ENCODE results near the gene DNAJC1. TPM values are rescaled to one million over a fixed set of nuclear protein-coding genes. Genes with fewer than 3 reads are reported as not detected.

The DNAJC1 gene
- polyA plus RNA-seq, 1 experiment = 33.2 TPM

DNA sequence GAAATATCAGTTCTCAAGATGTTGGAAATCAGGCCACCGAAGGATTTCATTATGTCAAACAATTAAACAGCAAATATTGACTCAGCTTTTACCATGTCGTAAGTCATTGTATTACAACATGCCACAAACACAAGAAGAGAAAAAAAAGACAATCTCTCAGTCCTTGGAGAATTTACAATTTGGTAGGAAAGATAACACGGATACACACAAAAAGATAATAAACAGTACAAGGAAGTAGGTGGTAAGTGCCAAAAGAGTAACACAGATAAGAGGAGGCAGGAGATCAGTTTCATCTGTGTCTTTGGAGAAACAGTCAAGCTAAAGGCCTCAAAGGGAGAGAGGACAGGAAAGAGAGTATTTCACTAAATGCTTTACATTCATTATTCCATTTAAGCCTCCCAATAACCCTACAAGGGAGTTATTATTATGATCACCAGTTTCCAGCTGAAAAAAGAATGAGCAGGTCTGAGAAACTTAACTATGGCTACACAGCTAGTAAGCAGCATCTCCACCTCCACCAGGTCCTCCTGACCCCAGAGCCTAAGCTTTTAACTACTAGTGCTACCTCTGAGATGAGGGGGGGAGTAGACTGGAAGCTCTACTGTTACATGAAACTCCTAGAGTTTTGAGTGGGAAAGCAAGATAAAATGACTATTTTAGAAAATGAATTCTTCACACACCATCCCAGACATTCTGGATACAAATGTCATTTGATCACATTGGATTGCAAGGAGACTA, 13.9 kb upstream of the DNAJC1 start:
- POLR2A ChIA-PET = no interaction called here
- TF ChIP-seq, protein P1, sequence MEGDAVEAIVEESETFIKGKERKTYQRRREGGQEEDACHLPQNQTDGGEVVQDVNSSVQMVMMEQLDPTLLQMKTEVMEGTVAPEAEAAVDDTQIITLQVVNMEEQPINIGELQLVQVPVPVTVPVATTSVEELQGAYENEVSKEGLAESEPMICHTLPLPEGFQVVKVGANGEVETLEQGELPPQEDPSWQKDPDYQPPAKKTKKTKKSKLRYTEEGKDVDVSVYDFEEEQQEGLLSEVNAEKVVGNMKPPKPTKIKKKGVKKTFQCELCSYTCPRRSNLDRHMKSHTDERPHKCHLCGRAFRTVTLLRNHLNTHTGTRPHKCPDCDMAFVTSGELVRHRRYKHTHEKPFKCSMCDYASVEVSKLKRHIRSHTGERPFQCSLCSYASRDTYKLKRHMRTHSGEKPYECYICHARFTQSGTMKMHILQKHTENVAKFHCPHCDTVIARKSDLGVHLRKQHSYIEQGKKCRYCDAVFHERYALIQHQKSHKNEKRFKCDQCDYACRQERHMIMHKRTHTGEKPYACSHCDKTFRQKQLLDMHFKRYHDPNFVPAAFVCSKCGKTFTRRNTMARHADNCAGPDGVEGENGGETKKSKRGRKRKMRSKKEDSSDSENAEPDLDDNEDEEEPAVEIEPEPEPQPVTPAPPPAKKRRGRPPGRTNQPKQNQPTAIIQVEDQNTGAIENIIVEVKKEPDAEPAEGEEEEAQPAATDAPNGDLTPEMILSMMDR (IDR thresholded peaks at IDR 0.05; ENCODE audit: insufficient read depth, low read depth, low read length) = no peak
- no peaks in the 10 kb centered on the region for H3K36me3 ChIP-seq (ENCODE audit: control insufficient read depth, insufficient read depth, low read length)
- H3K4me3 ChIP-seq (ENCODE audit: low read depth, low read length) = no peak overlapping the region
- no peak for DNase-seq (ENCODE audit: low read depth)
- 0 out of 2 replicates have a peak, but pooled peaks cover 1% of the 10 kb centered on the region for H3K27me3 ChIP-seq (ENCODE audit: control insufficient read depth, insufficient read depth, low read length)
- CTCF ChIA-PET = interaction anchor here (1.1 to 1.9 kb wide), 2 partner anchors 739 to 972 kb away, joined by 3 to 7 read pairs; no protein-coding TSS in a partner anchor

DNA sequence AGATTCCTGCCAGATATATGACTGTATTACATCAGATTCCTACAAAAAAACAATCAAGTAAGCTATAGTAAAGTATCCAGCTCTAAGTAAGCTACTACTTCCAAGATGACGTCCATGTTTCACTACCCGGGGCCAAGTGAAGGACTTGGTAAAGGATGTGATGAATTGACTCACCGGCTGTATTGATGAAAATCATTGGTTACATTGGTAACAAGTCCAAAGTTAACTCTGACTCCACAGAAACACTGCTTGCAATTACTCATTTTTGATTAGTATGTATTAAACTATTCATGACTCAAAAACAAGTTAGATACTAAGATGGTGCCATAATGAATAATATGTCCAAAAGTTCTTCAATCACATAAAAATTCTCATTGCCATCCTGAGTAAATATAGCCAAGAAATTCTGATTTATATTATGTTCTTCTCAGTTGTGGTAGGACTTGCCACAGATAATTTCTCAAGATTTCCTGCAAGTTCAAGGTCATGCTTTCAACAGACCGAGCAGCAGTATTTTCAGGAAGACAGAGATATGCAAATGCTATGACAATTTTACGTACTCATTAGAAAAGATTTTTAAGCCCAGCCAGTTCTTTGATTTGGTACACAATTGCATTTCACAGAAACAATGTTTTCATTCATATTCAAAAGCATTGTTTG, 12.6 kb upstream of the DNAJC1 start:
- H3K27me3 ChIP-seq (ENCODE audit: control insufficient read depth, insufficient read depth, low read length) = 0 out of 2 replicates have a peak, but pooled peaks cover 1% of the 10 kb centered on the region
- CTCF ChIA-PET = interaction anchor here (1.0 kb wide), 1 partner anchor 973 kb away, joined by 4 read pairs; no protein-coding TSS in a partner anchor
- POLR2A ChIA-PET = no interaction called here
- no peak overlapping the region for H3K4me3 ChIP-seq (ENCODE audit: low read depth, low read length)
- no peak for DNase-seq (ENCODE audit: low read depth)
- TF ChIP-seq, protein P1 (IDR thresholded peaks at IDR 0.05; ENCODE audit: insufficient read depth, low read depth, low read length) = no peak
- H3K36me3 ChIP-seq (ENCODE audit: control insufficient read depth, insufficient read depth, low read length) = no peaks in the 10 kb centered on the region

DNA sequence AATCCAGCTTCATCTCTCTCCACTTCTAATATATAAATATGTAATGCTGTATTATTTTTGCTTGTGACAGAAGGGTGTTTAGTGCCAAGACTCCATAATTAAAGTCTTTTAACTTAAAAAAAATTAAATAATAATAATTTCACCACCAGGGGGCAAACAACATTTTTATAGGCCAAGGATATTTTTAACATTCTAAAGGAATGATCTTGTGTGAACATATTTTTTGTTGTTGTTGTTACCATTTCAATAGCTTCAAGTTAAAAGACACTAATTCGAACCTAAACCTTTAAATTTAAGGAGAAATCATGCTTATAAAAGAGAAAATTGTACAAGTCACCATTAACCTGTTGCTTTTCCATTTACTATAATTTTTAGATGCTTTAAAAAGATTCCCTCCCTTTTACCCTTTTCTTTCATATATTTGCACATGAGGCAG, 7.5 kb upstream of the DNAJC1 start:
- 0 out of 2 replicates have a peak, but pooled peaks cover 1% of the 10 kb centered on the region for H3K27me3 ChIP-seq (ENCODE audit: control insufficient read depth, insufficient read depth, low read length)
- CTCF ChIA-PET = interaction anchor here (0.8 to 8.2 kb wide), 5 partner anchors 9 to 978 kb away, joined by 3 to 75 read pairs (median 4); no protein-coding TSS in a partner anchor
- no peaks in the 10 kb centered on the region for H3K36me3 ChIP-seq (ENCODE audit: control insufficient read depth, insufficient read depth, low read length)
- no peak overlapping the region for H3K4me3 ChIP-seq (ENCODE audit: low read depth, low read length)
- TF ChIP-seq, protein P1 (IDR thresholded peaks at IDR 0.05; ENCODE audit: insufficient read depth, low read depth, low read length) = peak; percentile 18; the same call in 1 of the 2 replicates
- POLR2A ChIA-PET = no interaction called here
- DNase-seq (ENCODE audit: low read depth) = no peak

DNA sequence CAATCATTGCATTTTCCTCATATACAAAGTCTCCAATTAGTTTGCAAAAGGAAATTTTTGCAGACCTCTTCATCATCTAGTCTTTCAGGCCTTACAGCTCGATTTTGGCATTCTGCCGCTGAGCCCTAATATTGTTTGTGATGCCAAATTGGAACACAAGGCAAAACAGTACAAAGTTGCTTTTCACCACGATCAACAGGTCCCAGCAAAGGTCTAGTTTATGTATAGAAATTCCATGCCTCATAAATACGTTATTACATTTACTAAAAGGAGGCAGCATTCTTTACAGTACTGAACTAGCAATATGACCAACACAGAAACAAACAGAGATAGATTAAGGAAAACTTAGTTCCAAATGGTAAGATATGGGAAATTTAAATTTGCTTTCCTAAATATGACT, 7.0 kb upstream of the DNAJC1 start:
- TF ChIP-seq, protein P1 (IDR thresholded peaks at IDR 0.05; ENCODE audit: insufficient read depth, low read depth, low read length) = no peak
- CTCF ChIA-PET = interaction anchor here (0.8 to 8.2 kb wide), 6 partner anchors 9 to 990 kb away, joined by 3 to 75 read pairs (median 4); no protein-coding TSS in a partner anchor
- POLR2A ChIA-PET = no interaction called here

DNA sequence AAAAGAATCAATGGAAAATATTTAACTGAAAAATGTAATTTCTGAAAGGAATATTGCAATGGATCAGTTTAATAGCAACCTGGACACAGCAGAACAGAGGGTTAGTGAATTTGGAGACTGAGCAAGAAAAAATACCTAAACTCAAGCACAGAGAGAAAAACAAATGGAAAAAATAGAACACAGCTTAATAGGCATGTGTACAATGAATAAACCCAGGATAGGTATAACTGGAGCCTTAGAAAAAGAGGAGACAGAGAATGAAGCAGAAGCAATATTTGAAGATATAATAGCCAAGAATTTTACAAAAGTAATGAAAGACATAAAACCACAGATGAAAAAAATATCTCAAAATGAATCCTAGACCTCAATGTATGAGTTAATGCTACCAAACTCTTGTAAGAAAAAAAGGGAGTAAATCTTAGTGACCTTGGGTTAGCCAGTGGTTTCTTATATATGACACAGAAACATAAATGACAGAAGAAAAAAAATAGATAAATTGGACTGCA, 2.9 kb upstream of the DNAJC1 start:
- TF ChIP-seq, protein P1 (IDR thresholded peaks at IDR 0.05; ENCODE audit: insufficient read depth, low read depth, low read length) = no peak
- no peak overlapping the region for H3K4me3 ChIP-seq (ENCODE audit: low read depth, low read length)
- no peaks in the 10 kb centered on the region for H3K36me3 ChIP-seq (ENCODE audit: control insufficient read depth, insufficient read depth, low read length)
- POLR2A ChIA-PET = no interaction called here
- CTCF ChIA-PET = interaction anchor here (2.0 kb wide), 1 partner anchor 982 kb away, joined by 5 read pairs; no protein-coding TSS in a partner anchor
- peaks cover 5% of the 10 kb centered on the region for H3K27me3 ChIP-seq (ENCODE audit: control insufficient read depth, insufficient read depth, low read length)
- no peak for DNase-seq (ENCODE audit: low read depth)

More for the DNA sequence above, 7.0 kb upstream of the DNAJC1 start:
- Histone ChIP-seq H3K27me3 (ENCODE audit: control insufficient read depth, insufficient read depth, low read length) (peaks cover 4% of the 10 kb centered on the region), H3K36me3 (ENCODE audit: control insufficient read depth, insufficient read depth, low read length) (no peaks in the 10 kb centered on the region), H3K4me3 (ENCODE audit: low read depth, low read length) (no peak overlapping the region)
- DNase-seq (ENCODE audit: low read depth) = no peak

Data from BJ (cell line).